ENCODE results near the gene C1orf21. TPM values are rescaled to one million over a fixed set of nuclear protein-coding genes. Genes with fewer than 3 reads are reported as not detected.

The C1orf21 gene
- total RNA-seq, 2 donors from 2014 or later = 10.4 to 15.2 TPM

- H3K36me3 ChIP-seq = no peaks in the 10 kb centered on the region
- no peaks in the 10 kb centered on the region for H3K4me1 ChIP-seq (ENCODE audit: control insufficient read depth in 1 of 2, low read depth in 2 of 2)
- no peak for TF ChIP-seq CTCF (IDR thresholded peaks at IDR 0.05)
- H3K27ac ChIP-seq = no peak overlapping the region
- no peak overlapping the region for H3K4me3 ChIP-seq
- ATAC-seq (ENCODE audit: insufficient number of reproducible peaks, low FRiP score, low read depth) (no peak), DNase-seq (ENCODE audit: low spot score) (no peak)
- no peaks in the 10 kb centered on the region for H3K27me3 ChIP-seq (replicated peaks; ENCODE audit: insufficient read depth)
- H3K9me3 ChIP-seq = no peaks in the 10 kb centered on the region
Measured at GRCh38 chr1:184424157-184424556, 37.3 kb downstream of the C1orf21 start.

GRCh38 chr1:184424945-184425344 is 38.1 kb downstream of the C1orf21 start:
- ATAC-seq (ENCODE audit: insufficient number of reproducible peaks, low FRiP score, low read depth) (no peak), DNase-seq (ENCODE audit: low spot score) (no peak)
- H3K36me3 ChIP-seq = no peaks in the 10 kb centered on the region
- H3K4me3 ChIP-seq = no peak overlapping the region
- no peaks in the 10 kb centered on the region for H3K9me3 ChIP-seq
- H3K27ac ChIP-seq = no peak overlapping the region
- no peak for TF ChIP-seq CTCF (IDR thresholded peaks at IDR 0.05)
- no peaks in the 10 kb centered on the region for H3K4me1 ChIP-seq (ENCODE audit: control insufficient read depth in 1 of 2, low read depth in 2 of 2)
- no peaks in the 10 kb centered on the region for H3K27me3 ChIP-seq (replicated peaks; ENCODE audit: insufficient read depth)

- no peak overlapping the region for H3K4me3 ChIP-seq
- no peak overlapping the region for H3K27ac ChIP-seq
- no peaks in the 10 kb centered on the region for H3K4me1 ChIP-seq (ENCODE audit: control insufficient read depth in 1 of 2, low read depth in 2 of 2)
- no peaks in the 10 kb centered on the region for H3K9me3 ChIP-seq
- ATAC-seq (ENCODE audit: insufficient number of reproducible peaks, low FRiP score, low read depth) = no peak
- no peaks in the 10 kb centered on the region for H3K27me3 ChIP-seq (replicated peaks; ENCODE audit: insufficient read depth)
- H3K36me3 ChIP-seq = no peaks in the 10 kb centered on the region
- TF ChIP-seq CTCF (IDR thresholded peaks at IDR 0.05) = no peak
- no peak for DNase-seq (ENCODE audit: low spot score)
Measured at GRCh38 chr1:184425449-184426277, 38.8 kb downstream of the C1orf21 start.

- no peak for DNase-seq (ENCODE audit: low spot score)
- no peaks in the 10 kb centered on the region for H3K9me3 ChIP-seq
- H3K4me3 ChIP-seq = no peak overlapping the region
- no peak for ATAC-seq (ENCODE audit: insufficient number of reproducible peaks, low FRiP score, low read depth)
- TF ChIP-seq CTCF (IDR thresholded peaks at IDR 0.05) = no peak
- no peaks in the 10 kb centered on the region for H3K27me3 ChIP-seq (replicated peaks; ENCODE audit: insufficient read depth)
- H3K27ac ChIP-seq = no peak overlapping the region
- no peaks in the 10 kb centered on the region for H3K4me1 ChIP-seq (ENCODE audit: control insufficient read depth in 1 of 2, low read depth in 2 of 2)
- no peaks in the 10 kb centered on the region for H3K36me3 ChIP-seq
Measured at GRCh38 chr1:184426278-184426674, 39.4 kb downstream of the C1orf21 start.

- no peak for ATAC-seq (ENCODE audit: insufficient number of reproducible peaks, low FRiP score, low read depth)
Measured at GRCh38 chr1:184427722-184428121, 40.9 kb downstream of the C1orf21 start.

More at GRCh38 chr1:184427722-184428121, 40.9 kb downstream of the C1orf21 start:
- Histone ChIP-seq H3K27me3 (replicated peaks; ENCODE audit: insufficient read depth) (no peaks in the 10 kb centered on the region), H3K4me1 (ENCODE audit: control insufficient read depth in 1 of 2, low read depth in 2 of 2) (no peaks in the 10 kb centered on the region), H3K4me3 (no peak overlapping the region), H3K9me3 (no peaks in the 10 kb centered on the region), H3K36me3 (no peaks in the 10 kb centered on the region), H3K27ac (no peak overlapping the region)
- TF ChIP-seq CTCF (IDR thresholded peaks at IDR 0.05) = no peak
- DNase-seq (ENCODE audit: low spot score) = no peak
